IMR-90 (cell line): ENCODE results near the gene NOL4L.

ENCODE experiments used
- BHLHE40 ChIP-seq: fragments of 150-350 bp; IDR thresholded peaks from 2 replicates; pipeline ENCODE4 v1.6.1; 2016; ENCODE audit warnings: mild to moderate bottlenecking, low read depth, low read length
- CTCF ChIP-seq: conservative IDR thresholded peaks from 2 replicates; pipeline ENCODE4 v1.5.1; 2012; ENCODE audit warnings: mild to moderate bottlenecking, low read depth, low read length, improper control_type of control experiment
- FOS ChIP-seq: fragments of 150-350 bp; IDR thresholded peaks from 2 replicates; pipeline ENCODE4 v1.6.1; 2016; ENCODE audit warnings: low read depth, low read length
- POLR2A ChIP-seq: IDR thresholded peaks from 2 replicates; pipeline ENCODE4 v1.6.1; 2012; ENCODE audit warnings: mild to moderate bottlenecking, low read depth, low read length
- RCOR1 ChIP-seq: IDR thresholded peaks from 2 replicates; pipeline ENCODE4 v1.6.1; 2012; ENCODE audit warnings: mild to moderate bottlenecking, low read length, improper control_type of control experiment; ENCODE audit not compliant: insufficient replicate concordance
- RFX5 ChIP-seq: IDR thresholded peaks from 2 replicates; pipeline ENCODE4 v1.8.0; 2012; ENCODE audit warnings: low read depth, mild to moderate bottlenecking, low read length, moderate library complexity

- no peak for TF ChIP-seq RFX5
- TF ChIP-seq RCOR1: no peak
- no peak for TF ChIP-seq CTCF
- TF ChIP-seq FOS: no peak
- TF ChIP-seq BHLHE40: no peak
- no peak for TF ChIP-seq POLR2A
Measured at GRCh38 chr20:32526125-32526524, 59.0 kb downstream of the NOL4L start.
